Activated CD4-positive, alpha-beta T cell treated with anti-CD3 and anti-CD28 coated beads, Interleukin-2, amount 10 ng/mL, durations not matched to agents 24 days and 14 days (primary cell): Measurements from ENCODE around the gene IKZF1. TPM values are rescaled to one million over a fixed set of nuclear protein-coding genes. Genes with fewer than 3 reads are reported as not detected.

Experiments used
- DNase-seq: peaks from one replicate; pipeline ENCODE4 v3.0.0; 2022
- H3K27ac Mint-ChIP-seq: one replicate; pipeline ENCODE4 v1.8.0; 2022; ENCODE audit warnings: mild to moderate bottlenecking, mixed read lengths
- H3K27me3 Mint-ChIP-seq: one replicate; pipeline ENCODE4 v1.8.0; 2022; ENCODE audit warnings: mixed read lengths
- H3K36me3 Mint-ChIP-seq: one replicate; pipeline ENCODE4 v1.8.0; 2022; ENCODE audit warnings: low read depth, mild to moderate bottlenecking, mixed read lengths
- H3K4me1 Mint-ChIP-seq: one replicate; pipeline ENCODE4 v1.8.0; 2021; ENCODE audit warnings: mixed read lengths
- H3K4me3 Mint-ChIP-seq: one replicate; pipeline ENCODE4 v1.8.0; 2022; ENCODE audit warnings: mild to moderate bottlenecking, moderate library complexity, mixed read lengths
- H3K9me3 Mint-ChIP-seq: one replicate; pipeline ENCODE4 v1.8.0; 2021; ENCODE audit warnings: mixed read lengths
- intact Hi-C: fragments of 100-400 bp; cut with micrococcal nuclease; formaldehyde crosslinking; loops from one replicate; pipeline ENCODE4 v1.15.1; 2023
- total RNA-seq: library from RNA; stranded (reverse); gene quantifications from 2 replicates; pipeline ENCODE4 v1.2.3, GENCODE V29; 2022

The IKZF1 gene
- total RNA-seq, 1 donor from 2014 or later = 292 TPM

DNA sequence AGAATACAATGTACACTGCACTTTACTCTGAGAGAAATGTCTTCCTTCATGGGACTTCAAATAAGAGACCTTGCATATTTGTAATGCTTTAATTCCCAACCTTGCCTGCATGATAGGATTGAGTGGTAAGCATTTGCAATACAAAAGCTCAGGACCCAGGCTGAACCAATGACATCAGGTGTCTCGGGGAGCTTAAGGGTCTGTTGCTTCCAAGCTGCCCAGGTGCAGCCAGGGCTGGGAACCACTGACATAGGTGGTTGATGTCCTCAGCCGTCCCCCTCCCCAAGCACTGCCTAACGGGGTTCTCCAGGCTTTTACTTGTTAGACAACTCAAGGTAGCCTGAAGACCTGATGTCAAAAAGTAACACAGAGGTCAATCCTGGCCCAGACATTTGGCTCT is 116.5 kb downstream of the IKZF1 start:
- peak; percentile 54 for DNase-seq
- H3K9me3 Mint-ChIP-seq = no peaks in the 10 kb centered on the region
- H3K4me3 Mint-ChIP-seq = no peak overlapping the region
- H3K4me1 Mint-ChIP-seq = peaks cover 20% of the 10 kb centered on the region
- H3K27ac Mint-ChIP-seq = no peak overlapping the region
- intact Hi-C loops = no loop called here
- no peaks in the 10 kb centered on the region for H3K27me3 Mint-ChIP-seq
- H3K36me3 Mint-ChIP-seq = no peaks in the 10 kb centered on the region

DNA sequence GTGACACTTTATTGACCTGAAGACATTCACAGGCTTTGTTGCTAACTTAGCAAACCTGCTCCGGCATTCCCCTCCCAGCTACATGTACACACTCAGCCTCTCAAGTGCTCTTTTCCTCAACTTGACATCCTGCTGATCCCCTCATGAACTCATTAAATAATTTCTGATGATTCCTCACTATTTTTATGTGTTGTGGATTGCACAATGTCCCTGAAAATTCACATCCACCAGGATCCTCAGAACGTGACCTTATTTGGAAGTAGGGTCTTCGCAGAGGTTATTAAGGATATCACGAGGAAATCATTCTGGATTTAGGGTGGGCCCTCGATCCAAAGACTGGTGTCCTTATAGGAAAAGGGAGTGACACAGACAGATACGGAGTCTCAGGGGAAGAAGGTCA is 118.3 kb downstream of the IKZF1 start:
- Mint-ChIP-seq H3K27me3 (no peaks in the 10 kb centered on the region), H3K9me3 (no peaks in the 10 kb centered on the region)

GRCh38 chr7:50423860-50424259 is 119.3 kb downstream of the IKZF1 start:
- H3K36me3 Mint-ChIP-seq = no peaks in the 10 kb centered on the region
- intact Hi-C loops = no loop called here
- no peak overlapping the region for H3K4me3 Mint-ChIP-seq
- no peaks in the 10 kb centered on the region for H3K27me3 Mint-ChIP-seq
- H3K27ac Mint-ChIP-seq = no peak overlapping the region
- no peaks in the 10 kb centered on the region for H3K4me1 Mint-ChIP-seq
- no peaks in the 10 kb centered on the region for H3K9me3 Mint-ChIP-seq
- DNase-seq = no peak

More for the DNA sequence above, 118.3 kb downstream of the IKZF1 start:
- intact Hi-C loops = no loop called here
- no peak for DNase-seq
- peaks cover 3% of the 10 kb centered on the region for H3K4me1 Mint-ChIP-seq
- no peak overlapping the region for H3K27ac Mint-ChIP-seq
- no peak overlapping the region for H3K4me3 Mint-ChIP-seq
- no peaks in the 10 kb centered on the region for H3K36me3 Mint-ChIP-seq

DNA sequence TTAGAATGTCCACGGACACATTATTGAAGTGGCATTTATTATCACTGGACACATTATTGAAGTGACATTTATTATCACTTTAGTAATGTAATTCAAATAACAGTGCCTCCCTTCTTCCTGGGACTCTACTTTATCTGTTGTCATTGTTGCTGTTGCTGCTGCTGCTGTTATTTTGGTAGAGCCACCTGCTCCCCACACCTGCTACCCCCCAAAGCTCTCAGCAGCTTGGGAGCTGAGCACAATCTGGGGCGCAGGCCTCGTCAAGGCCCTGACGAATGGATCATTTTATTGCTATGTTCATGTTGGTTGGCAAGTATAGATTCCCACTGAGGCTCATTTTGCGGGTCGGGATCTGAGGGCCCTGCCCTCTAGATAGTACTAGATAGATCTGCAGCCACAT is 120.8 kb downstream of the IKZF1 start:
- DNase-seq = no peak
- Mint-ChIP-seq H3K4me3 (no peak overlapping the region), H3K9me3 (no peaks in the 10 kb centered on the region), H3K27me3 (no peaks in the 10 kb centered on the region), H3K27ac (no peak overlapping the region), H3K36me3 (no peaks in the 10 kb centered on the region), H3K4me1 (no peaks in the 10 kb centered on the region)
- intact Hi-C loops = no loop called here

DNA sequence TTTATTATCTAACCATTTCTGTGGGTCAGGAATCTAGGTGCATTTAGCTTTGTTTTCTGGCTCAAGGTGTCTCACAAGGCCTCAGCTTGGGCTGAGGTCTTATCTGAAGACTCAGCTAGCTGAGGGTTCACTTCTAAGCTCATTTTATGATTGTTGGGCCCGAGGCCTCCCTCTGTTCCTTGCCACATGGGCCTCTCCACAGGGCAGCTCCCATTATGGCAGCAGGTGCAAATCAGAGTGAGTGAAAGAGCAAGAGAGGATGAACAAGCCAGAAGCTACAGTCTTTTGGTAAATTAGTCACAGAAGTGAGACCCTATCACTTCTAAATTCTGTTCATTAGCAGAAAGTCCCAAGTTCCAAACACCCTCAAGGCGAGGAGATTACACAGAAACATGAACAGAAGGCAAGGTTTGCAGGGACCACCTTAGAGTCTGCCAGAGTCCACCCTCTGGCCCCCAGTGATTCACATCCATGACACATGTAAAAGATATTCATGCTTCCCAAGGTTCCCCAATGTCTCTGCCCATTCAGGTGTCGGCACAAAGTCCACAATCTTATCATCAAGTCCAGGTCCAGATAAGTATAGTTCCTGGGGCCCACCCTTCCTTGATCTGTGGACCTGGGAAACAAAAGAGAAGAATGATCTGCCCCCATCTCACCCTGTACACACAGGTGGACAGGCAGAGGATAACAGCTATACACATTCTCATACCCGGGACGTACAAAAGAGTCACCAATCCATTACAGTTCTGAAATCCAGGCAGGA is 121.9 kb downstream of the IKZF1 start:
- Mint-ChIP-seq H3K27ac (no peak overlapping the region), H3K4me1 (no peaks in the 10 kb centered on the region)

GRCh38 chr7:50427518-50427917 is 123.0 kb downstream of the IKZF1 start:
- intact Hi-C loops = no loop called here
- no peaks in the 10 kb centered on the region for H3K27me3 Mint-ChIP-seq
- no peak for DNase-seq
- H3K27ac Mint-ChIP-seq = no peak overlapping the region
- no peaks in the 10 kb centered on the region for H3K9me3 Mint-ChIP-seq
- H3K4me1 Mint-ChIP-seq = no peaks in the 10 kb centered on the region
- H3K36me3 Mint-ChIP-seq = no peaks in the 10 kb centered on the region
- H3K4me3 Mint-ChIP-seq = no peak overlapping the region

More for the DNA sequence above, 121.9 kb downstream of the IKZF1 start:
- no peaks in the 10 kb centered on the region for H3K36me3 Mint-ChIP-seq
- H3K9me3 Mint-ChIP-seq = no peaks in the 10 kb centered on the region
- peak; percentile 48 for DNase-seq
- intact Hi-C loops = no loop called here
- H3K4me3 Mint-ChIP-seq = no peak overlapping the region
- H3K27me3 Mint-ChIP-seq = no peaks in the 10 kb centered on the region

GRCh38 chr7:50428911-50429310 is 124.4 kb downstream of the IKZF1 start:
- H3K4me1 Mint-ChIP-seq = no peaks in the 10 kb centered on the region
- intact Hi-C loops = no loop called here
- H3K4me3 Mint-ChIP-seq = no peak overlapping the region

DNA sequence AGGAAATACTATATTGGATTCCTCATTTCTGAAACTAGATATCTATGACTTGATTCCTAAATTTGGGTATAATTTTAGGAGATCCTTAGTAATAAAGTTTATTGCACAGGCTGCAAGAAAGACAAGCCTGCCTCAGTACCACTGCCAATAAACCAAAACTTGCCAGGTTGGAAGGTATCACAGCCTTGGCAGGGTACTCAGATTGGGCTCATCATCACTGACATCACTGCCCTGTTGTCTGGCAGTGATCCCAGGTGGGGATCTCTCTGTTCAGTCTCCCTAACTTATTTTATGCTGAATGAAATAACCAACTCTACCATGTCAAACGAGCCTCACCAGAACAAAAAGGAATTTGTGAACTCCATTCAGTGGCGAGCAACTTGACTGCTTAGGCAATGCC is 126.8 kb downstream of the IKZF1 start:
- H3K36me3 Mint-ChIP-seq = no peaks in the 10 kb centered on the region
- peaks cover 2% of the 10 kb centered on the region for H3K4me1 Mint-ChIP-seq
- intact Hi-C loops = no loop called here
- H3K9me3 Mint-ChIP-seq = no peaks in the 10 kb centered on the region
- DNase-seq = no peak
- no peaks in the 10 kb centered on the region for H3K27me3 Mint-ChIP-seq
- no peak overlapping the region for H3K27ac Mint-ChIP-seq
- H3K4me3 Mint-ChIP-seq = no peak overlapping the region

More at GRCh38 chr7:50428911-50429310, 124.4 kb downstream of the IKZF1 start:
- Mint-ChIP-seq H3K27me3 (no peaks in the 10 kb centered on the region), H3K36me3 (no peaks in the 10 kb centered on the region), H3K9me3 (no peaks in the 10 kb centered on the region), H3K27ac (no peak overlapping the region)
- DNase-seq = no peak

- DNase-seq = no peak
- Mint-ChIP-seq H3K36me3 (peaks cover under 1% of the 10 kb centered on the region), H3K27ac (no peak overlapping the region), H3K9me3 (no peaks in the 10 kb centered on the region), H3K4me3 (no peak overlapping the region), H3K4me1 (peaks cover 2% of the 10 kb centered on the region), H3K27me3 (no peaks in the 10 kb centered on the region)
- intact Hi-C loops = no loop called here
Measured at GRCh38 chr7:50431722-50432305, 127.3 kb downstream of the IKZF1 start.

GRCh38 chr7:50436133-50436806 is 131.8 kb downstream of the IKZF1 start:
- Mint-ChIP-seq H3K27ac (no peak overlapping the region), H3K4me1 (peaks cover 2% of the 10 kb centered on the region), H3K9me3 (no peaks in the 10 kb centered on the region), H3K36me3 (peaks cover 24% of the 10 kb centered on the region), H3K27me3 (no peaks in the 10 kb centered on the region), H3K4me3 (no peak overlapping the region)
- no peak for DNase-seq
- intact Hi-C loops = no loop called here

DNA sequence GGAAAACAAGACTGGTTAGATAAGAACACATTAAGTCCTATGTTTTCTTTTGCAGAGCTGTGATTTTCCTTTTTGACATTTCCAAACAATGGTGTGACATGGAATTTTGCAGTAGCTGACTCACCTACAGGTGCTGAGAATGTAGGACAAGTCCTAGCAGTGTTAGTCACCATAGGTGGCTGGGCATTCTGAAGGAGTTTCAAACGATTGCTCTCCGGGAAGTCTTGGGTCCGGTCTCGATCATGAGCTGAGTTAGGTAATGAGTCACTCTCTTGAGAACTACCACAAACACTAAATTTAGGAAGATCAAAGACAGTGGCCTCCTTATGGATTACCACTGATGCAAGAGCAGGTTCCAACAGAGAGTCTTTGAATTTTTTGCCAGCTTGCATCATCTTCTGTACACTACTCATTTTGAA is 142.0 kb downstream of the IKZF1 start:
- peaks cover 51% of the 10 kb centered on the region for H3K4me1 Mint-ChIP-seq
- no peaks in the 10 kb centered on the region for H3K9me3 Mint-ChIP-seq
- peak overlapping the region; percentile 34 for H3K27ac Mint-ChIP-seq
- intact Hi-C loops = loop anchor here (2.0 to 5.0 kb wide), 9 partner anchors 94 to 676 kb away; no protein-coding TSS in a partner anchor
- peak overlapping the region; percentile 10 for H3K4me3 Mint-ChIP-seq
- H3K27me3 Mint-ChIP-seq = no peaks in the 10 kb centered on the region
- H3K36me3 Mint-ChIP-seq = peaks cover 51% of the 10 kb centered on the region
- no peak for DNase-seq

- Mint-ChIP-seq H3K36me3 (peaks cover 36% of the 10 kb centered on the region), H3K4me3 (peak overlapping the region; percentile 95), H3K27ac (peak overlapping the region; percentile 80), H3K27me3 (peaks cover 7% of the 10 kb centered on the region), H3K4me1 (peaks cover 43% of the 10 kb centered on the region), H3K9me3 (no peaks in the 10 kb centered on the region)
- no peak for DNase-seq
- intact Hi-C loops = loop anchor here (1.0 to 5.0 kb wide), 11 partner anchors 52 to 673 kb away; no protein-coding TSS in a partner anchor
Measured at GRCh38 chr7:50448823-50449222, 144.3 kb downstream of the IKZF1 start.

- intact Hi-C loops = loop anchor here (1.0 to 5.0 kb wide), 11 partner anchors 52 to 673 kb away; no protein-coding TSS in a partner anchor
- Mint-ChIP-seq H3K4me3 (peak overlapping the region; percentile 95), H3K4me1 (peaks cover 39% of the 10 kb centered on the region), H3K27me3 (peaks cover 7% of the 10 kb centered on the region), H3K9me3 (no peaks in the 10 kb centered on the region), H3K27ac (peak overlapping the region; percentile 80), H3K36me3 (peaks cover 29% of the 10 kb centered on the region)
- peak; percentile 66 for DNase-seq
Measured at GRCh38 chr7:50449501-50449880, 145.0 kb downstream of the IKZF1 start.
